ENCODE results near the gene ZNF587B.
"Not testable (repeated sequence)": the region's sequence is repeated elsewhere in the genome, so short reads cannot be mapped to it uniquely, and the experiment has no call there.

Gene ZNF587B

GRCh38 chr19:57825511-57825910 lies 4.6 kb upstream of the ZNF587B start:
- Histone ChIP-seq H3K79me2 (ENCODE audit: control insufficient read depth, low read length) (peaks cover 92% of the 10 kb centered on the region), H3K4me1 (ENCODE audit: control insufficient read depth, low read length) (peaks cover 6% of the 10 kb centered on the region), H3K27me3 (ENCODE audit: control insufficient read depth, low read length) (no peaks in the 10 kb centered on the region), H3K27ac (ENCODE audit: low read depth, low read length) (no peak overlapping the region), H3K36me3 (ENCODE audit: control insufficient read depth, low read length) (peaks cover 80% of the 10 kb centered on the region), H3K9me3 (ENCODE audit: control insufficient read depth, insufficient read depth, low read length) (peaks cover 15% of the 10 kb centered on the region; the same call in 1 of the 2 replicates), H4K20me1 (ENCODE audit: control insufficient read depth, insufficient read depth, low read depth, low read length) (no peaks in the 10 kb centered on the region), H3K9me2 (replicated peaks; ENCODE audit: control insufficient read depth, low read length) (no peaks in the 10 kb centered on the region), H3K4me2 (ENCODE audit: low read length) (no peak overlapping the region), H3K4me3 (ENCODE audit: low read length) (no peak overlapping the region), H3F3A (ENCODE audit: control insufficient read depth, insufficient read depth) (no peaks in the 10 kb centered on the region)
- TF ChIP-seq EZH2phosphoT487 (IDR thresholded peaks at IDR 0.05; ENCODE audit: borderline replicate concordance, low read length) = no peak
- TF ChIP-seq CTCF (IDR thresholded peaks at IDR 0.05; ENCODE audit: low read depth, low read length, poor library complexity, severe bottlenecking) = no peak

GRCh38 chr19:57829316-57829715 lies 783 bp upstream of the ZNF587B start:
- Histone ChIP-seq H3K79me2 (ENCODE audit: control insufficient read depth, low read length) (peaks cover 75% of the 10 kb centered on the region), H3K4me1 (ENCODE audit: control insufficient read depth, low read length) (no peaks in the 10 kb centered on the region), H3F3A (ENCODE audit: control insufficient read depth, insufficient read depth) (no peaks in the 10 kb centered on the region), H3K4me3 (ENCODE audit: low read length) (no peak overlapping the region), H3K27ac (ENCODE audit: low read depth, low read length) (no peak overlapping the region), H3K27me3 (ENCODE audit: control insufficient read depth, low read length) (no peaks in the 10 kb centered on the region), H3K9me2 (replicated peaks; ENCODE audit: control insufficient read depth, low read length) (no peaks in the 10 kb centered on the region), H3K36me3 (ENCODE audit: control insufficient read depth, low read length) (peaks cover 47% of the 10 kb centered on the region), H3K9me3 (ENCODE audit: control insufficient read depth, insufficient read depth, low read length) (peaks cover 15% of the 10 kb centered on the region; the same call in 1 of the 2 replicates), H4K20me1 (ENCODE audit: control insufficient read depth, insufficient read depth, low read depth, low read length) (no peaks in the 10 kb centered on the region), H3K4me2 (ENCODE audit: low read length) (no peak overlapping the region)
- TF ChIP-seq CTCF (IDR thresholded peaks at IDR 0.05; ENCODE audit: low read depth, low read length, poor library complexity, severe bottlenecking) (no peak), EZH2phosphoT487 (IDR thresholded peaks at IDR 0.05; ENCODE audit: borderline replicate concordance, low read length) (no peak)

GRCh38 chr19:57836991-57837390 lies 6.9 kb downstream of the ZNF587B start:
- not testable (repeated sequence) for H3K4me1 ChIP-seq (ENCODE audit: control insufficient read depth, low read length); H3K27ac ChIP-seq (ENCODE audit: low read depth, low read length); H3K4me2 ChIP-seq (ENCODE audit: low read length); H3F3A ChIP-seq (ENCODE audit: control insufficient read depth, insufficient read depth); H4K20me1 ChIP-seq (ENCODE audit: control insufficient read depth, insufficient read depth, low read depth, low read length); H3K4me3 ChIP-seq (ENCODE audit: low read length); H3K27me3 ChIP-seq (ENCODE audit: control insufficient read depth, low read length); H3K9me2 ChIP-seq (replicated peaks; ENCODE audit: control insufficient read depth, low read length); H3K9me3 ChIP-seq (ENCODE audit: control insufficient read depth, insufficient read depth, low read length)
- Histone ChIP-seq H3K79me2 (ENCODE audit: control insufficient read depth, low read length) (peaks cover 26% of the 10 kb centered on the region), H3K36me3 (ENCODE audit: control insufficient read depth, low read length) (peaks cover 23% of the 10 kb centered on the region)

- not testable (repeated sequence) for H3K27ac ChIP-seq (ENCODE audit: low read depth, low read length); H3K4me1 ChIP-seq (ENCODE audit: control insufficient read depth, low read length); H3K4me2 ChIP-seq (ENCODE audit: low read length); H3K27me3 ChIP-seq (ENCODE audit: control insufficient read depth, low read length); H3F3A ChIP-seq (ENCODE audit: control insufficient read depth, insufficient read depth); H3K4me3 ChIP-seq (ENCODE audit: low read length); H3K9me3 ChIP-seq (ENCODE audit: control insufficient read depth, insufficient read depth, low read length); H4K20me1 ChIP-seq (ENCODE audit: control insufficient read depth, insufficient read depth, low read depth, low read length); H3K9me2 ChIP-seq (replicated peaks; ENCODE audit: control insufficient read depth, low read length)
- Histone ChIP-seq H3K79me2 (ENCODE audit: control insufficient read depth, low read length) (peaks cover 28% of the 10 kb centered on the region), H3K36me3 (ENCODE audit: control insufficient read depth, low read length) (peaks cover 37% of the 10 kb centered on the region)
Measured at GRCh38 chr19:57838622-57839191, 8.6 kb downstream of the ZNF587B start.

Measured in DOHH2 (cell line).